Right atrium auricular region (tissue), 2 donors: ENCODE results near the gene CEP83. TPM values are rescaled to one million over a fixed set of nuclear protein-coding genes. Genes with fewer than 3 reads are reported as not detected.

Experiments used
- DNase-seq: peaks from one replicate; pipeline ENCODE4 v3.0.0-alpha.2; 2019; ENCODE audit warnings: low spot score
- H3K27ac ChIP-seq, 2 donors: fragments of 200-600 bp; sonication (generic); 1 replicate in 1 of 2; 2 replicates in 1 of 2; pipeline ENCODE4 v1.5.1; 2016 to 2019
- H3K27me3 ChIP-seq, 2 donors: fragments of 200-600 bp; sonication (generic); one replicate each; pipeline versions ENCODE4 v1.5.1 to v1.6.0; 2017 to 2019
- H3K36me3 ChIP-seq: fragments of 200-600 bp; sonication (generic); one replicate; pipeline ENCODE4 v1.5.1; 2016
- H3K4me1 ChIP-seq, 2 donors: fragments of 200-600 bp; sonication (generic); one replicate each; pipeline versions ENCODE4 v1.5.1 to v1.6.0; 2017 to 2019
- H3K4me3 ChIP-seq, 2 donors: fragments of 200-600 bp; sonication (generic); 1 replicate in 1 of 2; 2 replicates in 1 of 2; pipeline ENCODE4 v1.5.1; 2017 to 2019; ENCODE audit warnings: mild to moderate bottlenecking in 1 of 2, moderate library complexity in 1 of 2
- H3K9me3 ChIP-seq, 2 donors: fragments of 200-600 bp; sonication (generic); one replicate each; pipeline ENCODE4 v1.5.1; 2019
- total RNA-seq, 2 donors: library from RNA; depleted of rRNA; stranded (reverse); fragments of >200 nt; gene quantifications; one replicate each; pipeline ENCODE4 v1.1.0, GENCODE V29; 2016
- TF ChIP-seq, protein P1 (sequence below), 2 donors: fragments of 200-600 bp; sonication (generic); IDR thresholded peaks; one replicate each; pipeline ENCODE4 v1.5.1; 2019; ENCODE audit warnings: antibody characterized with exemption in 2 of 2

Gene CEP83
- total RNA-seq, 2 donors from 2014 or later: 13.0 to 16.6 TPM

DNA sequence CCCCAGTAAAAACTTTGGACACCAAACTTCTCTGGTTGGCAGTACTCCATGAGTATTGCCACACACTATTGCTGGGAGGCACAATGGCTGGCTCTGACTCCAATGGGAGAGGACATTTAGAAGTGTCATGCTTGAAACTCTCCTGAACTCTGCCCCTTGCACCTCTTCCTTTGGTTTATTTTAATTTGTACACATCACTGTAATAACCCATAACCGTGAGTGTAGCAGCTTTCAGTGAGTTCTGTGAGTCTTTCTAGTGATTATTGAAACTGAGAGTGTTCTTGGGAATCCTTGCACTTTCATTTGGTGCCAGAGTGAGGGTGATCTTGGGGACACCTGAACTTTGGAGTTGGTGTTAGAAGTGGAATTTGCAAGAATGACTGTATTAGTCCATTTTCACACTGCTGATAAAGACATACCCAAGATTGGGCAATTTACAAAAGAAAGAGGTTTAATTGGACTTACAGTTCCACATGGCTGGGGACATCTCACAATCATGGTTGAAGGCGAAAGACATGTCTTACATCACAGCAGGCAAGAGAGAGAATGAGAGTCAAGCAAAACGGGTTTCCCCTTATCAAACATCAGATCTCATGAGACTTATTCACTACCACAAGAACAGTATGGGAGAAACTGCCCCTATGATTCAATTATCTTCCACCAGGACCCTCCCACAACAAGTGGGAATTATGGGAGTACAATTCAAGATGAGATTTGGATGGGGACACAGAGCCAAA is 41.3 kb upstream of the CEP83 start:
- TF ChIP-seq, protein P1, sequence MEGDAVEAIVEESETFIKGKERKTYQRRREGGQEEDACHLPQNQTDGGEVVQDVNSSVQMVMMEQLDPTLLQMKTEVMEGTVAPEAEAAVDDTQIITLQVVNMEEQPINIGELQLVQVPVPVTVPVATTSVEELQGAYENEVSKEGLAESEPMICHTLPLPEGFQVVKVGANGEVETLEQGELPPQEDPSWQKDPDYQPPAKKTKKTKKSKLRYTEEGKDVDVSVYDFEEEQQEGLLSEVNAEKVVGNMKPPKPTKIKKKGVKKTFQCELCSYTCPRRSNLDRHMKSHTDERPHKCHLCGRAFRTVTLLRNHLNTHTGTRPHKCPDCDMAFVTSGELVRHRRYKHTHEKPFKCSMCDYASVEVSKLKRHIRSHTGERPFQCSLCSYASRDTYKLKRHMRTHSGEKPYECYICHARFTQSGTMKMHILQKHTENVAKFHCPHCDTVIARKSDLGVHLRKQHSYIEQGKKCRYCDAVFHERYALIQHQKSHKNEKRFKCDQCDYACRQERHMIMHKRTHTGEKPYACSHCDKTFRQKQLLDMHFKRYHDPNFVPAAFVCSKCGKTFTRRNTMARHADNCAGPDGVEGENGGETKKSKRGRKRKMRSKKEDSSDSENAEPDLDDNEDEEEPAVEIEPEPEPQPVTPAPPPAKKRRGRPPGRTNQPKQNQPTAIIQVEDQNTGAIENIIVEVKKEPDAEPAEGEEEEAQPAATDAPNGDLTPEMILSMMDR (IDR thresholded peaks at IDR 0.05): no peak
- Histone ChIP-seq H3K27me3 (no peaks in the 10 kb centered on the region), H3K4me1 (no peaks in the 10 kb centered on the region), H3K27ac (no peak overlapping the region), H3K4me3 (no peak overlapping the region), H3K9me3 (peaks cover 0 to 8% of the 10 kb centered on the region in 2 donors), H3K36me3 (no peaks in the 10 kb centered on the region)
- no peak for DNase-seq

DNA sequence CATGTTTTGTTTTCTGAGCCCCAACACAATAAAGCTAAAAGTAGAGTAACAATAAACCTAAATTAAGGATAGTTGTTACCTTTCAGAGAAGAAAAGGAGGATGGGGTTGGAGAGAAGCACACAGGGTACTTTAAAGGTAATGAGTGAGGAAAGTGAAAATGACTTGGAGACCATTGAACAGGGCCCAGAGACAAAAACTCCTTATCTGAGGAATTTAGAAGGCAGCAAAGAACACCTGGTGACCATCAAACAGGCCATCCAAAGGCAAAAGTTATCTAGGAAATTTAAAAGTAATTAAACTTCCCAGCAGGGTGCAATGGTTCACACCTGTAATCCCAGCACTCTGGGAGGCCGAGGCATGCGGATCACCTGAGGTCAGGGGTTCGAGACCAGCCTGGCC is 39.0 kb upstream of the CEP83 start:
- TF ChIP-seq, protein P1 (IDR thresholded peaks at IDR 0.05): no peak
- Histone ChIP-seq H3K27ac (no peak overlapping the region), H3K9me3 (peaks cover 0 to 8% of the 10 kb centered on the region in 2 donors)

DNA sequence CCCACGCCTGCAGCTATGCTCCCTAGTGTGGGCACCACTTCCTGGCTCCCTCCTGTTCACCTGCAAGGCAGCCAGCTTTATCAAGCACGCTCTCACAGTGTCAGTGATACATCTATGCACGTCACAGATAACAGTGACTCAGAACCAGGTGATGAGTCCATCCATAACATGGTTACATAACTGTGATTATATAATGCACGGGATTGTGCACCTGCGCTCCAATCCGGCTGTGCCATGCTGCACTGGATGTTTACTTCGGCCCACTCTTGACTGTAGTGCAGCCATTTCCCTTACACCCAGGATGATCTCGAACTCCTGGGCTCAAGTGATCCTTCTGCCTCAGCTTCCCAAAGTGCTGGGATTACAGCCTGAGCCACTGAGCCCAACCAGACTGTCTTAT is 38.4 kb upstream of the CEP83 start:
- TF ChIP-seq, protein P1 (IDR thresholded peaks at IDR 0.05): no peak
- H3K27ac ChIP-seq: no peak overlapping the region
- no peaks in the 10 kb centered on the region for H3K27me3 ChIP-seq
- no peaks in the 10 kb centered on the region for H3K4me1 ChIP-seq
- H3K9me3 ChIP-seq: peaks cover 0 to 8% of the 10 kb centered on the region in 2 donors
- no peak overlapping the region for H3K4me3 ChIP-seq
- no peaks in the 10 kb centered on the region for H3K36me3 ChIP-seq
- no peak for DNase-seq

More for the DNA sequence above, 39.0 kb upstream of the CEP83 start:
- no peak for DNase-seq
- no peaks in the 10 kb centered on the region for H3K4me1 ChIP-seq
- no peaks in the 10 kb centered on the region for H3K27me3 ChIP-seq
- no peak overlapping the region for H3K4me3 ChIP-seq
- H3K36me3 ChIP-seq: no peaks in the 10 kb centered on the region

DNA sequence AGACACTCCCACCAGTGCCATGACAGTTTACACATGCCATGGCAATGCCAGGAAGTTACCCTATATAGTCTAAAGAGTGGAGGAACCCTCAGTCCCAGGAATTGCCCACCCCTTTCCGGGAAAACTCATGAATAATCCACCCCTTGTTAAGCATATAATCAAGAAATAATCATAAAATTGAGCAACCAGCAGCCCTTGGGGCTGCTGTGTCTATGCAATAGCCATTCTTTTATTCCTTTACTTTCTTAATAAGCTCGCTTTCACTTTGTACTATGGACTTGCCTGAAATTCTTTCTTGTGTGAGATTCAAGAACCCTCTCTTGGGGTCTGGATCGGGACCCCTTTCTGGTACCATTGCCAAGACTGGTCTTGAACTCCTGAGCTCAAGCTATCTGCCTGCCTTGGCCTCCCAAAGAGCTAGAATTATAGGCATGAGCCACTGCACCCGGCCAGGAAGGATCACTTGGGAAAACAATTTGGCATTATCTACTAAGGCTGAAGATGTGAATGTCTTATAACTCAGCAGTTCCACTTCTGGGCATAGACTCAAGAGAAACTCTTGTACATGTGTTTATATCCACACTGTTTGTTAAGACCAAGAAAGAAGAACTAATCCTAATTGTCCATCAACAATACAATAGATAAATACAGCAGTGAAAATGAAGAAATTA is 35.9 kb upstream of the CEP83 start:
- Histone ChIP-seq H3K4me3 (no peak overlapping the region), H3K9me3 (no peaks in the 10 kb centered on the region), H3K4me1 (no peaks in the 10 kb centered on the region), H3K36me3 (no peaks in the 10 kb centered on the region), H3K27ac (no peak overlapping the region), H3K27me3 (no peaks in the 10 kb centered on the region)
- TF ChIP-seq, protein P1 (IDR thresholded peaks at IDR 0.05): no peak
- DNase-seq: no peak

- Histone ChIP-seq H3K4me3 (no peak overlapping the region), H3K4me1 (no peaks in the 10 kb centered on the region), H3K27me3 (no peaks in the 10 kb centered on the region), H3K36me3 (no peaks in the 10 kb centered on the region), H3K9me3 (no peaks in the 10 kb centered on the region), H3K27ac (no peak overlapping the region)
- TF ChIP-seq, protein P1 (IDR thresholded peaks at IDR 0.05): no peak
- no peak for DNase-seq
Observed at GRCh38 chr12:94491489-94491888, 31.8 kb upstream of the CEP83 start.
